HG02840 (cell line): ENCODE measurements around the gene IRX3.

ENCODE experiments used
- ATAC-seq: cut with Tn5 transposase; IDR thresholded peaks from one replicate; pipeline ENCODE4 v1.9.1; 2021; ENCODE audit warnings: mild to moderate bottlenecking, moderate library complexity, moderate number of reproducible peaks; ENCODE audit not compliant: unreplicated experiment, low FRiP score

The IRX3 gene

GRCh38 chr16:54240271-54241129, 46.1 kb downstream of the IRX3 start:
- no peak for ATAC-seq

- no peak for ATAC-seq
Observed at GRCh38 chr16:54239456-54239855, 47.1 kb downstream of the IRX3 start.

GRCh38 chr16:54236773-54237172, 49.8 kb downstream of the IRX3 start:
- ATAC-seq, result no peak

- ATAC-seq, result no peak
Observed at GRCh38 chr16:54233615-54234014, 53.0 kb downstream of the IRX3 start.
